SK-N-SH (cell line): ENCODE results near the gene DVL1. TPM values are rescaled to one million over a fixed set of nuclear protein-coding genes. Genes with fewer than 3 reads are reported as not detected.

Experiments used
- CTCF ChIA-PET: fragments of 300-600, 350-600 bp; formaldehyde crosslinking; extraction: SDS; loops from one replicate; lab custom pipeline; 2021; lab: Yijun Ruan, JAX
- POLR2A ChIA-PET: fragments of 350-600 bp; sonication (Branson Sonifier 250); formaldehyde crosslinking; extraction: SDS; loops from one replicate; lab custom pipeline; 2020; ENCODE audit warnings: antibody characterized with exemption, inconsistent platforms; lab: Yijun Ruan, JAX
- DNase-seq: peaks from one replicate; pipeline ENCODE4 v3.0.0; 2012
- H2AFZ ChIP-seq: fragments of 200-600 bp; sonication (generic); 2 replicates; pipeline ENCODE4 v1.8.1; 2016; ENCODE audit warnings: antibody characterized with exemption, mild to moderate bottlenecking, low read depth
- H3F3A ChIP-seq: fragments of 200-600 bp; sonication (generic); replicated peaks from 2 replicates; pipeline ENCODE3; 2016; ENCODE audit warnings: antibody characterized with exemption, mild to moderate bottlenecking; ENCODE audit not compliant: insufficient read depth
- H3K27ac ChIP-seq, 2 experiments: fragments of 200-500 bp in 1 of 2; fragments of 200-600 bp in 1 of 2; sonication (Bioruptor generic) in 1 of 2; sonication (generic), shearing (Covaris generic) in 1 of 2; 2 replicates each; pipeline versions ENCODE4 v1.5.1 to v1.6.1; 2014 to 2016; ENCODE audit warnings: low read depth in 2 of 2, inconsistent platforms in 1 of 2, low read length in 1 of 2, mild to moderate bottlenecking in 1 of 2, mixed read lengths in 1 of 2
- H3K27me3 ChIP-seq: fragments of 200-600 bp; sonication (generic), shearing (Covaris generic); 2 replicates; pipeline ENCODE4 v1.6.1; 2016; ENCODE audit warnings: mixed run types; ENCODE audit not compliant: insufficient read depth
- H3K36me3 ChIP-seq, 2 experiments: fragments of 200-500 bp in 1 of 2; fragments of 200-600 bp in 1 of 2; sonication (Bioruptor generic) in 1 of 2; sonication (generic) in 1 of 2; replicated peaks in 1 of 2; 2 replicates each; pipeline versions ENCODE3 to v1.5.1; 2014 to 2016; ENCODE audit warnings: low read length in 1 of 2, mild to moderate bottlenecking in 1 of 2; ENCODE audit not compliant: insufficient read depth in 2 of 2, control insufficient read depth in 1 of 2
- H3K4me1 ChIP-seq, 2 experiments: fragments of 200-500 bp in 1 of 2; fragments of 200-600 bp in 1 of 2; sonication (Bioruptor generic) in 1 of 2; sonication (generic), shearing (Covaris generic) in 1 of 2; 2 replicates each; pipeline versions ENCODE4 v1.5.1 to v1.6.1; 2014 to 2016; ENCODE audit warnings: low read depth in 1 of 2, low read length in 1 of 2, mixed run types in 1 of 2; ENCODE audit not compliant: insufficient read depth in 2 of 2, control insufficient read depth in 1 of 2
- H3K4me2 ChIP-seq: fragments of 200-600 bp; sonication (generic), shearing (Covaris generic); 2 replicates; pipeline ENCODE4 v1.6.1; 2017; ENCODE audit warnings: mixed run types
- H3K4me3 ChIP-seq, 2 experiments: fragments of 200-500 bp in 1 of 2; fragments of 200-600 bp in 1 of 2; sonication (Bioruptor generic) in 1 of 2; sonication (generic), shearing (Covaris generic) in 1 of 2; 2 replicates each; pipeline versions ENCODE4 v1.5.1 to v1.8.1; 2014 to 2016; ENCODE audit warnings: low read depth in 2 of 2, inconsistent platforms in 1 of 2, low read length in 1 of 2, mild to moderate bottlenecking in 1 of 2, mixed read lengths in 1 of 2, moderate library complexity in 1 of 2
- H3K79me2 ChIP-seq: fragments of 200-600 bp; sonication (generic); 2 replicates; pipeline ENCODE4 v1.8.1; 2017; ENCODE audit warnings: mild to moderate bottlenecking; ENCODE audit not compliant: insufficient read depth
- H3K9ac ChIP-seq: fragments of 200-600 bp; sonication (generic); 2 replicates; pipeline ENCODE4 v1.6.1; 2017; ENCODE audit warnings: mixed run types
- H3K9me2 ChIP-seq: fragments of 200-600 bp; sonication (generic); 2 replicates; pipeline ENCODE4 v1.6.1; 2017; ENCODE audit warnings: mixed run types
- H3K9me3 ChIP-seq: fragments of 200-600 bp; sonication (generic); 2 replicates; pipeline ENCODE4 v1.6.1; 2017; ENCODE audit warnings: mixed run types, mild to moderate bottlenecking, moderate library complexity
- H4K20me1 ChIP-seq: fragments of 200-600 bp; sonication (generic); 2 replicates; pipeline ENCODE4 v1.6.1; 2017; ENCODE audit warnings: mild to moderate bottlenecking, mixed run types; ENCODE audit not compliant: insufficient read depth
- CHD2 ChIP-seq: fragments of 150-350 bp; IDR thresholded peaks from 2 replicates; pipeline ENCODE4 v1.6.1; 2018; ENCODE audit warnings: low read length; ENCODE audit not compliant: partially characterized antibody
- EP300 ChIP-seq, 2 experiments: IDR thresholded peaks; 2 replicates each; pipeline versions ENCODE4 v1.4.0 to v1.6.1; 2012; ENCODE audit warnings: borderline replicate concordance in 1 of 2, low read depth in 1 of 2, low read length in 1 of 2
- EZH2phosphoT487 ChIP-seq: fragments of 200-600 bp; sonication (generic); IDR thresholded peaks from 2 replicates; pipeline ENCODE4 v1.6.1; 2017; ENCODE audit warnings: low read depth, mixed run types, mild to moderate bottlenecking, antibody characterized with exemption, moderate library complexity, borderline replicate concordance
- GABPA ChIP-seq: IDR thresholded peaks from 2 replicates; pipeline ENCODE4 v1.4.0; 2012; ENCODE audit warnings: low read depth, mild to moderate bottlenecking
- GATA2 ChIP-seq: sonication (generic); formaldehyde crosslinking; IDR thresholded peaks from 2 replicates; pipeline ENCODE4 v1.5.0; 2020; ENCODE audit warnings: mild to moderate bottlenecking, missing genetic modification reagents
- NFIC ChIP-seq: IDR thresholded peaks from 2 replicates; pipeline ENCODE4 v1.4.0; 2012; ENCODE audit warnings: borderline replicate concordance
- POLR2AphosphoS5 ChIP-seq: IDR thresholded peaks from 2 replicates; pipeline ENCODE4 v1.6.1; 2012; ENCODE audit warnings: low read depth, low read length
- RAD21 ChIP-seq: IDR thresholded peaks from 2 replicates; pipeline ENCODE4 v1.6.1; 2012; ENCODE audit warnings: mild to moderate bottlenecking, low read length
- RCOR1 ChIP-seq: fragments of 150-350 bp; IDR thresholded peaks from 2 replicates; pipeline ENCODE4 v1.6.1; 2017; ENCODE audit warnings: antibody characterized with exemption, low read length
- REST ChIP-seq: IDR thresholded peaks from 2 replicates; pipeline ENCODE4 v1.6.1; 2012; ENCODE audit warnings: mild to moderate bottlenecking, low read depth, low read length, moderate library complexity
- RXRA ChIP-seq: IDR thresholded peaks from 2 replicates; pipeline ENCODE4 v1.4.0; 2012; ENCODE audit warnings: low read depth, mild to moderate bottlenecking, borderline replicate concordance
- TAF1 ChIP-seq: IDR thresholded peaks from 2 replicates; pipeline ENCODE4 v1.6.1; 2012; ENCODE audit warnings: low read depth, mild to moderate bottlenecking, low read length, moderate library complexity, borderline replicate concordance
- TCF12 ChIP-seq: IDR thresholded peaks from 2 replicates; pipeline ENCODE4 v1.4.0; 2012
- WGBS: methylation state at CpG from one replicate; pipeline ENCODE4 v1.1.6; 2017; ENCODE audit warnings: low lambda C conversion rate; 5-methylcytosine and 5-hydroxymethylcytosine counted together
- polyA plus RNA-seq, 3 experiments: library from polyadenylated mRNA; depleted of rRNA; stranded (reverse); fragments of >200 nt; gene quantifications; 2 replicates each; pipeline ENCODE4 v1.2.3, GENCODE V29; 2012
- TF ChIP-seq, protein P1 (sequence below): fragments of 150-350 bp; IDR thresholded peaks from 2 replicates; pipeline ENCODE4 v1.6.1; 2017; ENCODE audit warnings: antibody characterized with exemption, low read length, low read depth, borderline replicate concordance

DVL1 gene
- polyA plus RNA-seq, 1 of the 3 experiments (the other 2 are of a cell fraction): 32.0 TPM

- TF ChIP-seq EZH2phosphoT487: no peak
- no peak for TF ChIP-seq RAD21
- TF ChIP-seq NFIC: no peak
- TF ChIP-seq POLR2AphosphoS5: no peak
- TF ChIP-seq EP300 (IDR thresholded peaks at IDR 0.05; ENCODE audit: borderline replicate concordance in 1 of 2, low read depth in 1 of 2, low read length in 1 of 2): no peak
- TF ChIP-seq CHD2: no peak
- TF ChIP-seq, protein P1, sequence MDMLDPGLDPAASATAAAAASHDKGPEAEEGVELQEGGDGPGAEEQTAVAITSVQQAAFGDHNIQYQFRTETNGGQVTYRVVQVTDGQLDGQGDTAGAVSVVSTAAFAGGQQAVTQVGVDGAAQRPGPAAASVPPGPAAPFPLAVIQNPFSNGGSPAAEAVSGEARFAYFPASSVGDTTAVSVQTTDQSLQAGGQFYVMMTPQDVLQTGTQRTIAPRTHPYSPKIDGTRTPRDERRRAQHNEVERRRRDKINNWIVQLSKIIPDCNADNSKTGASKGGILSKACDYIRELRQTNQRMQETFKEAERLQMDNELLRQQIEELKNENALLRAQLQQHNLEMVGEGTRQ: no peak
- TF ChIP-seq REST: no peak
- no peak for TF ChIP-seq RXRA
- Histone ChIP-seq H3K9ac (no peak overlapping the region), H3K4me3 (no peak overlapping the region), H3K79me2 (no peaks in the 10 kb centered on the region), H4K20me1 (no peaks in the 10 kb centered on the region), H3K4me1 (peaks cover 0 to 6% of the 10 kb centered on the region in 2 experiments; a peak in 1 of 4 replicates), H3K27me3 (no peaks in the 10 kb centered on the region), H3K27ac (no peak overlapping the region), H3K9me3 (no peaks in the 10 kb centered on the region), H3F3A (no peaks in the 10 kb centered on the region), H3K9me2 (no peaks in the 10 kb centered on the region), H3K4me2 (no peak overlapping the region), H2AFZ (no peak overlapping the region), H3K36me3 (peaks cover 0 to 18% of the 10 kb centered on the region in 2 experiments)
- ChIA-PET CTCF (interaction anchor here (1.1 to 7.3 kb wide), 7 partner anchors 9 to 312 kb away, joined by 4 to 131 read pairs (median 6); partner anchors contain the start of gene PERM1), POLR2A (interaction anchor here (1.5 kb wide), 1 partner anchor 10 kb away, joined by 4 read pairs; no protein-coding TSS in a partner anchor)
- WGBS: 80% methylated on average over 2 of the region's 18 CpGs
- no peak for DNase-seq
Observed at GRCh38 chr1:1292851-1293250, 56.4 kb downstream of the DVL1 start.

GRCh38 chr1:1292442-1292779 is 56.8 kb downstream of the DVL1 start:
- CTCF ChIA-PET: interaction anchor here (0.6 to 7.3 kb wide), 31 partner anchors 8 to 350 kb away, joined by 3 to 131 read pairs (median 5); partner anchors contain the start of genes PERM1 and UBE2J2
- Histone ChIP-seq H2AFZ (no peak overlapping the region), H3K27me3 (no peaks in the 10 kb centered on the region), H3K4me3 (no peak overlapping the region), H3K79me2 (no peaks in the 10 kb centered on the region), H3K36me3 (peaks cover 0 to 18% of the 10 kb centered on the region in 2 experiments), H4K20me1 (no peaks in the 10 kb centered on the region), H3K9ac (no peak overlapping the region), H3K9me3 (no peaks in the 10 kb centered on the region), H3K4me1 (peaks cover 0 to 6% of the 10 kb centered on the region in 2 experiments; a peak in 1 of 4 replicates), H3K9me2 (no peaks in the 10 kb centered on the region), H3F3A (no peaks in the 10 kb centered on the region), H3K27ac (no peak overlapping the region), H3K4me2 (no peak overlapping the region)
- TF ChIP-seq GATA2 (CRISPR knock-in tag): no peak
- no peak for TF ChIP-seq TAF1
- TF ChIP-seq, protein P1: no peak
- no peak for TF ChIP-seq RCOR1
- TF ChIP-seq GABPA: no peak
- TF ChIP-seq TCF12: no peak
- POLR2A ChIA-PET: interaction anchor here (1.0 to 1.5 kb wide), 3 partner anchors 11 to 19 kb away, joined by 3 to 4 read pairs (median 4); partner anchors contain the start of gene UBE2J2
- no peak for DNase-seq
- 87% methylated on average over 4 of the region's 9 CpGs for WGBS
